H4 (cell line): ENCODE data around the gene VWA1. TPM values are rescaled to one million over a fixed set of nuclear protein-coding genes. Genes with fewer than 3 reads are reported as not detected.
"Not testable (repeated sequence)": the region's sequence is repeated elsewhere in the genome, so short reads cannot be mapped to it uniquely, and the experiment has no call there.

ENCODE experiments used
- DNase-seq: peaks from one replicate; pipeline ENCODE4 v3.0.0-alpha.2; 2015; ENCODE audit warnings: low spot score
- total RNA-seq: library from RNA; depleted of rRNA; stranded (reverse); fragments of >200 nt; shearing (Covaris generic); gene quantifications from 2 replicates; pipeline ENCODE4 v1.2.3, GENCODE V29; 2014; rRNA removed

The VWA1 gene
- total RNA-seq, 1 experiment from 2014 or later: 0.04 TPM

GRCh38 chr1:1484976-1485750, 49.7 kb downstream of the VWA1 start:
- not testable (repeated sequence) for DNase-seq

DNA sequence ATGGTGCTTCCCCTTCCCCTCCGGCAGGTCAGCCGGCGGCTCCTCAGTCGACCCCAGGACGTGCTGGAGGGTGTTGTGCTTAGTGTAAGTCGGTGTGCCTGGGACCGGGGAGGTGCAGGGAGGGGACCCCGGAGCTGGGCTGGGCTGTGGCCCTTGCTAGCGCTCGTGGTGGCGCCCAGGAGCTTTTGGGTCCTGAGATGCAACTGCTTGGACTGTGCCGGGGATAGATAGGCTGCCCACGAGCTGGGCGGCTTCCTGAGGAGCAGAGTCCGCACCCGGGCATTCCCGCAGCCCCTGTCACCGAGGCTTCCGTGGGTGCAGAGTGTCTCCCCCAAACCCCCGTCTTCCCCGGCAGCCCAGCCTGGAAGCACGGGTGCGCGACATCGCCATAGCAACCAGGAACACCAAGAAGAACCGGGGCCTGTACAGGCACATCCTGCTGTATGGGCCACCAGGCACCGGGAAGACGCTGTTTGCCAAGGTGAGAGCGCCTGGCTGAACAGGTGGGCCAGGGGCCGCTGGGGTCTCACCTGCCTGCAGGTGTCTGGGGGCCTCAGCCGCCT, 50.3 kb downstream of the VWA1 start:
- not testable (repeated sequence) for DNase-seq

DNA sequence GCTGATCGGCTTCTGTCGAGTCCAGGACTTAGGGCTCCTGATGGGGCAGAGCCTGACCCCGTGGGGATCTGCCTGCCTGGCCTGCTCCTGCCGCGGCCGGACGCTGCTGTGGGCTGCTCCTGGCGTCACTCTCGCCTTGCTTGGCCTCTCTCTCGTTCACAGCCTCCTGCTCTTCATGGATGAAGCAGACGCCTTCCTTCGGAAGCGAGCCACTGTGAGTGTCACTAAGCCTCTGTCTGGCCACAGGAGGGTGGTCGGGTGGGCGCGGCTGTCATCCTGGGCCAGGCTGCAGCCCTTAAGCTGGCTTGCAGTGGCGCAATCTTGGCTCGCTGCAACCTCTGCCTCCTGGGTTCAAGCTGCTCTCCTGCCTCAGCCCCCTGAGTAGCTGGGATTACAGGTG, 52.2 kb downstream of the VWA1 start:
- no peak for DNase-seq

- no peak for DNase-seq
Observed at GRCh38 chr1:1489231-1489630, 53.7 kb downstream of the VWA1 start.

- no peak for DNase-seq
Observed at GRCh38 chr1:1489861-1490260, 54.4 kb downstream of the VWA1 start.

- no peak for DNase-seq
Observed at GRCh38 chr1:1490633-1491230, 55.2 kb downstream of the VWA1 start.

- no peak for DNase-seq
Observed at GRCh38 chr1:1491601-1492000, 56.1 kb downstream of the VWA1 start.

Other genes with a start within 250 kb of the VWA1 start
- not detected in 2 replicates for gene TNFRSF18, start 229.1 kb upstream of the VWA1 start, total RNA-seq
- gene TNFRSF4, start 221.5 kb upstream of the VWA1 start, total RNA-seq: not detected in 2 replicates
- 101 and 116 TPM in 2 replicates for gene SDF4, start 203.7 kb upstream of the VWA1 start, total RNA-seq
- gene B3GALT6, start 203.5 kb upstream of the VWA1 start, total RNA-seq: 20.5 and 29.6 TPM in 2 replicates
- gene C1QTNF12, start 189.0 kb upstream of the VWA1 start, total RNA-seq: 0.21 TPM in 1 of 2 replicates, not detected in the other
- gene UBE2J2, start 161.8 kb upstream of the VWA1 start, total RNA-seq: 52.7 and 66.5 TPM in 2 replicates
- 0.53 and 1.9 TPM in 2 replicates for gene SCNN1D, start 155.3 kb upstream of the VWA1 start, total RNA-seq
- gene ACAP3, start 127.8 kb upstream of the VWA1 start, total RNA-seq: 10.6 and 16.6 TPM in 2 replicates
- gene PUSL1, start 127.1 kb upstream of the VWA1 start, total RNA-seq: 24.7 and 29.3 TPM in 2 replicates
- 76.9 and 88.3 TPM in 2 replicates for gene INTS11, start 111.0 kb upstream of the VWA1 start, total RNA-seq
- gene CPTP, start 110.9 kb upstream of the VWA1 start, total RNA-seq: 12.0 and 18.5 TPM in 2 replicates
- gene TAS1R3, start 104.4 kb upstream of the VWA1 start, total RNA-seq: not detected in 2 replicates
- 11.7 and 33.3 TPM in 2 replicates for gene DVL1, start 86.3 kb upstream of the VWA1 start, total RNA-seq
- gene MXRA8, start 77.1 kb upstream of the VWA1 start, total RNA-seq: 41.2 and 46.0 TPM in 2 replicates
- gene AURKAIP1, start 60.5 kb upstream of the VWA1 start, total RNA-seq: 162 and 168 TPM in 2 replicates
- 46.0 and 49.4 TPM in 2 replicates for gene CCNL2, start 36.4 kb upstream of the VWA1 start, total RNA-seq
- gene MRPL20, start 28.4 kb upstream of the VWA1 start, total RNA-seq: 243 and 264 TPM in 2 replicates
- gene ANKRD65, start 14.4 kb upstream of the VWA1 start, total RNA-seq: not detected in 2 replicates
- not detected in 2 replicates for gene ATAD3C, start 14.0 kb downstream of the VWA1 start, total RNA-seq
- 4.4 and 5.7 TPM in 2 replicates for gene ATAD3B, start 36.1 kb downstream of the VWA1 start, total RNA-seq
- 20.9 and 30.3 TPM in 2 replicates for gene ATAD3A, start 76.5 kb downstream of the VWA1 start, total RNA-seq
- gene TMEM240, start 104.9 kb downstream of the VWA1 start, total RNA-seq: not detected in 2 replicates
- gene SSU72, start 139.2 kb downstream of the VWA1 start, total RNA-seq: 83.4 and 130 TPM in 2 replicates
- gene FNDC10, start 164.4 kb downstream of the VWA1 start, total RNA-seq: 0.85 and 1.2 TPM in 2 replicates
- gene MIB2, start 179.8 kb downstream of the VWA1 start, total RNA-seq: 11.8 and 18.5 TPM in 2 replicates
- not detected in 2 replicates for gene MMP23B, start 196.5 kb downstream of the VWA1 start, total RNA-seq
- gene CDK11B, start 223.3 kb downstream of the VWA1 start, total RNA-seq: 4.7 and 10.4 TPM in 2 replicates